GM23248 (cell line): ENCODE results near the gene HEXIM1.

Experiments
- EZH2 ChIP-seq: fragments of 200-600 bp; sonication (generic); IDR thresholded peaks from 2 replicates; pipeline ENCODE4 v1.6.1; 2018; ENCODE audit warnings: antibody characterized with exemption, mild to moderate bottlenecking; ENCODE audit not compliant: insufficient read depth, poor library complexity, severe bottlenecking
- EZH2phosphoT487 ChIP-seq: fragments of 200-600 bp; sonication (generic); IDR thresholded peaks from 2 replicates; pipeline ENCODE4 v1.6.1; 2018; ENCODE audit warnings: antibody characterized with exemption, moderate library complexity, mild to moderate bottlenecking, low read depth; ENCODE audit not compliant: insufficient read depth

DNA sequence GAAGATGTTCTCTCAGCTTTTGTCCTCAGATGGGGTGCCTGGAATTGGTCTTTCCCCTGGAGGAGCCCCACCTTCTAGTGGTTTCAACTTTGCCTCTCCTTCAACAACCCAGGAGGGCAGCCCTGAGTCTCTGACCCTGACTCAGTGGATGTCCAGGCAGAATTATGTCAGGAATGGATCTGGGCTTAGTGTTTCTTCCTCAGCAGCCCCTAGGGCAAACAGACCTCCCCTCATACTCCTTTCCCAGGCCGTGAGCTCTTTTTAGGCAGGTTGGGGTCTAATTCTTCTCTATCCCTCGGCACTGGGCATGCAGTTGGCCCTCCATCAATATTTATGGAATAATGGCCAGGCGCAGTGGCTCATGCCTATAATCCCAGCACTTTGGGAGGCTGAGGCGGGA is 53.2 kb downstream of the HEXIM1 start:
- TF ChIP-seq EZH2 (no peak), EZH2phosphoT487 (no peak)
